IMR-90 (cell line): ENCODE measurements around the gene UBN1. TPM values are rescaled to one million over a fixed set of nuclear protein-coding genes. Genes with fewer than 3 reads are reported as not detected.

Experiments
- ATAC-seq: fragments of 200-7000 bp; cut with Tn5 transposase; 2 replicates; pipeline ENCODE4 v1.9.1; 2020; ENCODE audit warnings: low read depth, mild to moderate bottlenecking, moderate library complexity
- BruUV-seq: library from RNA; stranded (reverse); fragments of 400-500 nt; replicated peaks from 2 replicates; lab custom pipeline; 2021; lab: Mats Ljungman, UMichigan
- CTCF ChIA-PET: fragments of 300-600 bp; formaldehyde crosslinking; extraction: SDS; loops from one replicate; lab custom pipeline; 2021; ENCODE audit warnings: antibody characterized with exemption; lab: Yijun Ruan, JAX
- POLR2A ChIA-PET: fragments of 300-600 bp; sonication (Branson Sonifier 250); formaldehyde crosslinking; loops from one replicate; lab custom pipeline; 2022; ENCODE audit warnings: antibody characterized with exemption; ENCODE audit not compliant: unreplicated experiment; lab: Charles Lee
- DNase-seq: peaks from one replicate; pipeline ENCODE4 v3.0.0; 2013
- H2AFZ ChIP-seq: replicated peaks from 2 replicates; pipeline ENCODE3; 2013; ENCODE audit warnings: low read length, mild to moderate bottlenecking; ENCODE audit not compliant: poor library complexity
- H2AK5ac ChIP-seq: 2 replicates; pipeline ENCODE4 v1.6.1; 2013; ENCODE audit warnings: low read depth, low read length, inconsistent platforms
- H2AK9ac ChIP-seq: replicated peaks from 2 replicates; pipeline ENCODE3; 2013; ENCODE audit warnings: mild to moderate bottlenecking, low read depth, low read length, moderate library complexity; ENCODE audit not compliant: poor library complexity
- H2BK120ac ChIP-seq: 2 replicates; pipeline ENCODE4 v1.6.1; 2013; ENCODE audit warnings: low read depth, low read length, inconsistent platforms
- H2BK15ac ChIP-seq: 3 replicates; pipeline ENCODE4 v1.6.1; 2013; ENCODE audit warnings: low read depth, low read length, inconsistent platforms
- H2BK20ac ChIP-seq: 2 replicates; pipeline ENCODE4 v1.6.1; 2013; ENCODE audit warnings: low read depth, mild to moderate bottlenecking, inconsistent platforms, low read length, moderate library complexity
- H2BK5ac ChIP-seq: 2 replicates; pipeline ENCODE4 v1.6.1; 2013; ENCODE audit warnings: mild to moderate bottlenecking, low read depth, low read length, inconsistent platforms; ENCODE audit not compliant: poor library complexity, severe bottlenecking
- H3K14ac ChIP-seq: replicated peaks from 2 replicates; pipeline ENCODE4 v1.6.1; 2013; ENCODE audit warnings: low read depth, low read length, inconsistent platforms
- H3K18ac ChIP-seq: 2 replicates; pipeline ENCODE4 v1.6.1; 2013; ENCODE audit warnings: low read depth, low read length, control low read depth
- H3K23ac ChIP-seq: 2 replicates; pipeline ENCODE4 v1.6.1; 2013; ENCODE audit warnings: low read depth, low read length, inconsistent platforms
- H3K27ac ChIP-seq: 2 replicates; pipeline ENCODE4 v1.5.1; 2013; ENCODE audit warnings: mild to moderate bottlenecking, control low read depth, low read length; ENCODE audit not compliant: insufficient read depth
- H3K27me3 ChIP-seq: 2 replicates; pipeline ENCODE4 v1.6.1; 2013; ENCODE audit warnings: low read length; ENCODE audit not compliant: control insufficient read depth, insufficient read depth
- H3K36me3 ChIP-seq: 2 replicates; pipeline ENCODE4 v1.6.1; 2013; ENCODE audit warnings: low read length, mixed read lengths; ENCODE audit not compliant: control insufficient read depth, insufficient read depth
- H3K4ac ChIP-seq: 2 replicates; pipeline ENCODE4 v1.6.1; 2013; ENCODE audit warnings: low read depth, low read length, inconsistent platforms
- H3K4me1 ChIP-seq: 2 replicates; pipeline ENCODE4 v1.6.1; 2013; ENCODE audit warnings: low read length, mixed read lengths; ENCODE audit not compliant: control insufficient read depth, insufficient read depth
- H3K4me2 ChIP-seq: 2 replicates; pipeline ENCODE4 v1.6.1; 2013; ENCODE audit warnings: low read depth, mild to moderate bottlenecking, control low read depth, low read length, moderate library complexity
- H3K4me3 ChIP-seq: 2 replicates; pipeline ENCODE4 v1.5.1; 2013; ENCODE audit warnings: low read depth, mild to moderate bottlenecking, control low read depth, low read length, moderate library complexity; ENCODE audit not compliant: insufficient read depth
- H3K56ac ChIP-seq: 2 replicates; pipeline ENCODE4 v1.6.1; 2013; ENCODE audit warnings: low read length, inconsistent platforms; ENCODE audit not compliant: insufficient read depth; ENCODE audit errors: extremely low read depth
- H3K79me1 ChIP-seq, 2 experiments: 2 replicates each; pipeline ENCODE4 v1.6.1; 2013; ENCODE audit warnings: low read length in 2 of 2, inconsistent platforms in 1 of 2, low read depth in 1 of 2
- H3K9ac ChIP-seq: 2 replicates; pipeline ENCODE4 v1.6.1; 2013; ENCODE audit warnings: low read depth, low read length, control low read depth
- H3K9me1 ChIP-seq: 2 replicates; pipeline ENCODE4 v1.6.1; 2013; ENCODE audit warnings: low read length, inconsistent platforms; ENCODE audit not compliant: insufficient read depth
- H3K9me3 ChIP-seq: 2 replicates; pipeline ENCODE4 v1.6.1; 2013; ENCODE audit warnings: low read length; ENCODE audit not compliant: control insufficient read depth, insufficient read depth
- H4K20me1 ChIP-seq: 2 replicates; pipeline ENCODE4 v1.6.1; 2013; ENCODE audit warnings: low read length, inconsistent platforms; ENCODE audit not compliant: insufficient read depth
- H4K5ac ChIP-seq: 2 replicates; pipeline ENCODE4 v1.6.1; 2013; ENCODE audit warnings: mild to moderate bottlenecking, low read depth, low read length, control low read depth
- H4K8ac ChIP-seq, 2 experiments: 2 replicates each; pipeline ENCODE4 v1.6.1; 2013; ENCODE audit warnings: low read depth in 2 of 2, low read length in 2 of 2, control low read depth in 1 of 2, inconsistent platforms in 1 of 2
- H4K91ac ChIP-seq: 2 replicates; pipeline ENCODE4 v1.6.1; 2013; ENCODE audit warnings: low read depth, low read length, inconsistent platforms; ENCODE audit not compliant: insufficient read depth
- BHLHE40 ChIP-seq: fragments of 150-350 bp; IDR thresholded peaks from 2 replicates; pipeline ENCODE4 v1.6.1; 2016; ENCODE audit warnings: mild to moderate bottlenecking, low read depth, low read length
- CEBPB ChIP-seq: IDR thresholded peaks from 2 replicates; pipeline ENCODE4 v1.6.1; 2012; ENCODE audit warnings: low read depth, low read length, improper control_type of control experiment
- CHD1 ChIP-seq: IDR thresholded peaks from 2 replicates; pipeline ENCODE4 v1.6.1; 2012; ENCODE audit warnings: low read depth, low read length, improper control_type of control experiment
- CTCF ChIP-seq: conservative IDR thresholded peaks from 2 replicates; pipeline ENCODE4 v1.5.1; 2012; ENCODE audit warnings: mild to moderate bottlenecking, low read depth, low read length, improper control_type of control experiment
- ELK1 ChIP-seq: fragments of 150-350 bp; IDR thresholded peaks from 2 replicates; pipeline ENCODE4 v1.6.1; 2016; ENCODE audit warnings: low read depth, mild to moderate bottlenecking, low read length, moderate library complexity, borderline replicate concordance
- FOS ChIP-seq: fragments of 150-350 bp; IDR thresholded peaks from 2 replicates; pipeline ENCODE4 v1.6.1; 2016; ENCODE audit warnings: low read depth, low read length
- MAFK ChIP-seq: IDR thresholded peaks from 2 replicates; pipeline ENCODE4 v1.6.1; 2012; ENCODE audit warnings: low read depth, low read length, improper control_type of control experiment
- MAZ ChIP-seq: IDR thresholded peaks from 2 replicates; pipeline ENCODE4 v1.6.1; 2012; ENCODE audit warnings: low read depth, mild to moderate bottlenecking, low read length, improper control_type of control experiment, moderate library complexity, borderline replicate concordance
- MXI1 ChIP-seq: IDR thresholded peaks from 2 replicates; pipeline ENCODE4 v1.6.1; 2012; ENCODE audit warnings: low read depth, mild to moderate bottlenecking, low read length, moderate library complexity, borderline replicate concordance
- NFE2L2 ChIP-seq: fragments of 150-350 bp; IDR thresholded peaks from 2 replicates; pipeline ENCODE4 v1.6.1; 2016; ENCODE audit warnings: low read depth, mild to moderate bottlenecking, low read length
- POLR2A ChIP-seq: IDR thresholded peaks from 2 replicates; pipeline ENCODE4 v1.6.1; 2012; ENCODE audit warnings: mild to moderate bottlenecking, low read depth, low read length
- RAD21 ChIP-seq: IDR thresholded peaks from 2 replicates; pipeline ENCODE4 v1.6.1; 2012; ENCODE audit warnings: low read length, improper control_type of control experiment
- RCOR1 ChIP-seq: IDR thresholded peaks from 2 replicates; pipeline ENCODE4 v1.6.1; 2012; ENCODE audit warnings: mild to moderate bottlenecking, low read length, improper control_type of control experiment; ENCODE audit not compliant: insufficient replicate concordance
- RFX5 ChIP-seq: IDR thresholded peaks from 2 replicates; pipeline ENCODE4 v1.8.0; 2012; ENCODE audit warnings: low read depth, mild to moderate bottlenecking, low read length, moderate library complexity
- SMC3 ChIP-seq: fragments of 150-350 bp; IDR thresholded peaks from 2 replicates; pipeline ENCODE4 v1.6.1; 2016; ENCODE audit warnings: low read depth, mild to moderate bottlenecking, antibody characterized with exemption, low read length, moderate library complexity
- USF2 ChIP-seq: fragments of 150-350 bp; IDR thresholded peaks from 2 replicates; pipeline ENCODE4 v1.6.1; 2017; ENCODE audit warnings: mild to moderate bottlenecking, antibody characterized with exemption, low read length, low read depth
- WGBS, 2 experiments: methylation state at CpG; one replicate each; pipeline versions ENCODE4 v1.1.5 to v1.1.7; 2013; ENCODE audit warnings: missing lambda C conversion rate in 2 of 2; ENCODE audit not compliant: insufficient read length in 1 of 2; ENCODE audit errors: extremely low coverage in 2 of 2; 5-methylcytosine and 5-hydroxymethylcytosine counted together
- dilution Hi-C: fragments of 300-500 bp; cut with HindIII; formaldehyde crosslinking; loops from one replicate; pipeline ENCODE4 v1.14.3; 2018; ENCODE audit warnings: low sequenced_read_pairs; ENCODE audit not compliant: unreplicated experiment
- in situ Hi-C: fragments of 300-500 bp; cut with MboI; formaldehyde crosslinking; loops from 3 replicates; pipeline ENCODE4 v1.14.3; 2019; ENCODE audit warnings: low sequenced_read_pairs, inconsistent platforms, mixed read lengths
- intact Hi-C: fragments of 100-400 bp; cut with micrococcal nuclease; formaldehyde crosslinking; loops from 2 replicates; pipeline ENCODE4 v1.10.0; 2022
- polyA plus RNA-seq, 3 experiments: library from polyadenylated mRNA; depleted of rRNA; stranded (reverse); fragments of >200 nt; gene quantifications; 2 replicates each; pipeline ENCODE4 v1.2.3, GENCODE V29; 2012; ENCODE audit warnings: low replicate concordance in 1 of 3
- total RNA-seq: library from RNA; depleted of rRNA; stranded (reverse); fragments of >200 nt; gene quantifications from 2 replicates; pipeline ENCODE4 v1.2.3, GENCODE V29; 2012

The UBN1 gene
- total and polyA plus RNA-seq, 2 of the 4 experiments (the other 2 are of a cell fraction) = 5.7 to 16.3 TPM

GRCh38 chr16:4904942-4905615 is 57.8 kb downstream of the UBN1 start:
- Histone ChIP-seq H3K56ac (no peak overlapping the region), H2BK120ac (no peak overlapping the region), H3K9me1 (no peaks in the 10 kb centered on the region), H4K91ac (no peak overlapping the region), H4K8ac (no peak overlapping the region), H2AK5ac (no peak overlapping the region), H2BK20ac (no peak overlapping the region), H3K27ac (no peak overlapping the region), H3K4me3 (no peak overlapping the region), H2AFZ (no peak overlapping the region), H3K36me3 (no peaks in the 10 kb centered on the region), H4K5ac (no peak overlapping the region), H3K9ac (no peak overlapping the region), H2BK15ac (no peak overlapping the region), H2AK9ac (no peak overlapping the region), H3K27me3 (peaks cover 13% of the 10 kb centered on the region), H3K79me1 (no peaks in the 10 kb centered on the region), H3K18ac (no peak overlapping the region), H3K14ac (no peak overlapping the region), H3K23ac (no peak overlapping the region), H3K9me3 (no peaks in the 10 kb centered on the region), H3K4me2 (no peak overlapping the region), H3K4ac (no peak overlapping the region), H4K20me1 (no peaks in the 10 kb centered on the region; the same call in 1 of the 2 replicates), H3K4me1 (no peaks in the 10 kb centered on the region), H2BK5ac (no peak overlapping the region)
- ATAC-seq (no peak), DNase-seq (no peak)
- POLR2A ChIA-PET = no interaction called here
- no TSS peak for BruUV-seq
- intact Hi-C loops = no loop called here
- in situ Hi-C loops = no loop called here
- CTCF ChIA-PET = no interaction called here
- no peak for TF ChIP-seq MAFK
- no peak for TF ChIP-seq POLR2A
- TF ChIP-seq RFX5 = no peak
- no peak for TF ChIP-seq MXI1
- no peak for TF ChIP-seq USF2
- TF ChIP-seq SMC3 = no peak
- no peak for TF ChIP-seq FOS
- no peak for TF ChIP-seq CTCF
- TF ChIP-seq RCOR1 = no peak
- TF ChIP-seq BHLHE40 = no peak
- no peak for TF ChIP-seq CEBPB
- no peak for TF ChIP-seq MAZ
- no peak for TF ChIP-seq CHD1
- no peak for TF ChIP-seq RAD21
- no peak for TF ChIP-seq NFE2L2
- TF ChIP-seq ELK1 = no peak
- dilution Hi-C loops = no loop called here
- 78% methylated on average over 4 of the region's 14 CpGs; no CpG with 5 or more reads in 1 of the 2 experiments for WGBS, 2 experiments
